GM18499 (cell line): ENCODE results near the gene ASH1L.
"Not testable (repeated sequence)": the region's sequence is repeated elsewhere in the genome, so short reads cannot be mapped to it uniquely, and the experiment has no call there.

Source experiments
- ATAC-seq: cut with Tn5 transposase; IDR thresholded peaks from one replicate; pipeline ENCODE4 v1.9.1; 2021; ENCODE audit warnings: moderate number of reproducible peaks; ENCODE audit not compliant: insufficient read depth, unreplicated experiment

ASH1L gene

DNA sequence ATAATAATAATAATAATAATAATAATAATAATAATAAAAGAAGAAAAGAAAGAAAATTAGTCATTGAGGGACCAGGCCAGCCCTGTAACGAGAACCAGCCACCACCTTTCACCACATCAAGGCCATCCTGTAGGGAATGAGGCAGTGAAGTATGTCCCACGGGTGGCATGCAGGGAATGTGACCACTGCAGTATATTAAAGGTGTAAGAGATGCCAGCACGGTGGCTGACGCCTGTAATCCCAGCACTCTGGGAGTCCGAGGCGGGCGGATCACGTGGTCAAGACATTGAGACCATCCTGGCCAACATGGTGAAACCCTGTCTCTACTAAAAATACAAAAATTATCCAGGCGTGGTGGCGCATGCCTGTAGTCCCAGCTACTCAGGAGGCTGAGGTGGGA, 271.6 kb downstream of the ASH1L start:
- not testable (repeated sequence) for ATAC-seq

DNA sequence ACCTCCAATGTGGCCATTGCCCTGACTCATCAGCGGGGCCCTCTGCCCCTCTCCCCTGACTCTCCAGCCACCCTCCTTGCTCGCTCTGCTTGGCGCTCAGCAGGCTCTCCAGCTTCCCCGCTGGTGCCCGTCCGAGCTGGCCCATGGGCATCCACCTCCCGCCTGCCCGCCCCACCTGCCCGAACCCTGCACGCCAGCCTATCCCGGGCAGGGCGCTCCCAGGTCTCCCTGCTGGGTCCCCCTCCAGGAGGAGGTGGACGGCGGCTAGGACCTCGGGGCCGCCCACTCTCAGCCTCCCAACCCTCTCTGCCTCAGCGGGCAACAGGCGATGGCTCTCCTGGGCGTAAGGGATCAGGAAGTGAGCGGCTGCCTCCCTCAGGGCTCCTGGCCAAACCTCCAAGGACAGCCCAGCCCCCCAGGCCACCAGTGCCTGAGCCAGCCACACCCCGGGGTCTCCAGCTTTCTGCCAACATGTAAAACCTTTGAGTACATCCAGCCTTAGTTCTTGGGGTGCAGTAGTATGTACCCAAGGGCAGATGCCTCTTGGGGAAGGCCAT, 274.5 kb downstream of the ASH1L start:
- ATAC-seq, result no peak

DNA sequence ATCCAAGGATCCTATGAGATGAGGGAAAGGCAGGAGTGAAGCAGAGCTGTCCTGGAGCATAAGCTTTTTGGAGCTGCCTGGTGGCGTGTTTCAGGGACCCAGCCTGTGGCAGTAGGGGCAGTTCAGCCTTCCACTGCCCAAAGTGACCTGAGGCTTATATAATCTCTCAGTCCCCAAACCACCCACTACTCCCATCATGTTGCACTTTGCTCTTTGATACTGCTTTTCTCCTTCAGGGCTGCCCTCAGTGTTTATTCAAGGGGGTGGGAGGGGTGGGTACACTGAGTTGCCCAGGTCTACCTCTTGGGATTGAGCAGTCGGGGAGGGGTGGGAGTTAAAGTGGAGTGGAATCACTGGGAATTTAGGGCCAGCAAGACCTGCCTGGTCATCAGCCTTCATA, 276.1 kb downstream of the ASH1L start:
- ATAC-seq, result no peak

DNA sequence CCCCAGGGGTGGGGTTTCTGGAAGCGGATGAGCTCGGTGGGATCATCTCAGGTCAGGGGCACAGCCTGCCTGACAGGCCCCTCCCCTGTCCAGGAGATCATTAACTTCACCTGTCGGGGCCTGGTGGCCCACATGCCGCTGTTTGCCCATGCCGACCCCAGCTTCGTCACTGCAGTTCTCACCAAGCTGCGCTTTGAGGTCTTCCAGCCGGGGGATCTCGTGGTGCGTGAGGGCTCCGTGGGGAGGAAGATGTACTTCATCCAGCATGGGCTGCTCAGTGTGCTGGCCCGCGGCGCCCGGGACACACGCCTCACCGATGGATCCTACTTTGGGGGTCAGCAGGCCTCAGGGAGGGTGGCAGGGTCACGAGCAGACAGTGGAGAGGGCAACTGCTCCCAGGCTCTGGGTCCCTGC, 277.0 kb downstream of the ASH1L start:
- no peak for ATAC-seq
